Measurements from ENCODE around the gene MRPL14.

GRCh38 chr6:44166116-44166515 lies 38.9 kb upstream of the MRPL14 start:
- no peak for TF ChIP-seq ZC3H10 (CRISPR knock-in tag; IDR thresholded peaks at IDR 0.05)
- TF ChIP-seq RARB (CRISPR knock-in tag; IDR thresholded peaks at IDR 0.05), result no peak
- no peak for TF ChIP-seq OSR1 (CRISPR knock-in tag; IDR thresholded peaks at IDR 0.05)
- no peak for TF ChIP-seq CREB5 (CRISPR knock-in tag; IDR thresholded peaks at IDR 0.05; ENCODE audit: low read depth)
- no peak for TF ChIP-seq ARNTL (CRISPR knock-in tag; IDR thresholded peaks at IDR 0.05; ENCODE audit: borderline replicate concordance, low read depth)
- no peak for TF ChIP-seq SNAI2 (CRISPR knock-in tag; IDR thresholded peaks at IDR 0.05)
- TF ChIP-seq BACH2 (CRISPR knock-in tag; IDR thresholded peaks at IDR 0.05; ENCODE audit: borderline replicate concordance), result no peak
- no peak for TF ChIP-seq CSDC2 (CRISPR knock-in tag; IDR thresholded peaks at IDR 0.05)
- no peak for TF ChIP-seq ZNF70 (CRISPR knock-in tag; IDR thresholded peaks at IDR 0.05)
- no peak for TF ChIP-seq PATZ1 (CRISPR knock-in tag; IDR thresholded peaks at IDR 0.05; ENCODE audit: borderline replicate concordance)
- TF ChIP-seq ZNF565 (CRISPR knock-in tag; conservative IDR thresholded peaks at IDR 0.05; ENCODE audit: low read depth), result no peak
- no peak for TF ChIP-seq ISL1 (CRISPR knock-in tag; IDR thresholded peaks at IDR 0.05)
